BE2C (cell line): ENCODE data around the gene HPCAL1.

Experiments
- DNase-seq: peaks from one replicate; pipeline ENCODE4 v3.0.0-alpha.2; 2020
- H3K27me3 ChIP-seq: fragments of 250-450 bp; sonication (Bioruptor Pico); 2 replicates; pipeline ENCODE4 v1.5.1; 2020; ENCODE audit warnings: mild to moderate bottlenecking
- H3K36me3 ChIP-seq: fragments of 250-450 bp; sonication (Bioruptor Pico); 2 replicates; pipeline ENCODE4 v1.5.1; 2020; ENCODE audit warnings: mild to moderate bottlenecking
- H3K4me1 ChIP-seq: fragments of 250-450 bp; sonication (Bioruptor Pico); 2 replicates; pipeline ENCODE4 v1.5.1; 2020
- H3K4me3 ChIP-seq: 2 replicates; pipeline ENCODE4 v1.5.1; 2011; ENCODE audit warnings: low read depth, low read length
- H3K9me3 ChIP-seq: fragments of 250-450 bp; sonication (Bioruptor Pico); 2 replicates; pipeline ENCODE4 v1.5.1; 2020
- TF ChIP-seq, protein P1 (sequence below): IDR thresholded peaks from 2 replicates; pipeline ENCODE4 v1.5.1; 2012; ENCODE audit warnings: mild to moderate bottlenecking, low read depth, low read length

HPCAL1 gene

DNA sequence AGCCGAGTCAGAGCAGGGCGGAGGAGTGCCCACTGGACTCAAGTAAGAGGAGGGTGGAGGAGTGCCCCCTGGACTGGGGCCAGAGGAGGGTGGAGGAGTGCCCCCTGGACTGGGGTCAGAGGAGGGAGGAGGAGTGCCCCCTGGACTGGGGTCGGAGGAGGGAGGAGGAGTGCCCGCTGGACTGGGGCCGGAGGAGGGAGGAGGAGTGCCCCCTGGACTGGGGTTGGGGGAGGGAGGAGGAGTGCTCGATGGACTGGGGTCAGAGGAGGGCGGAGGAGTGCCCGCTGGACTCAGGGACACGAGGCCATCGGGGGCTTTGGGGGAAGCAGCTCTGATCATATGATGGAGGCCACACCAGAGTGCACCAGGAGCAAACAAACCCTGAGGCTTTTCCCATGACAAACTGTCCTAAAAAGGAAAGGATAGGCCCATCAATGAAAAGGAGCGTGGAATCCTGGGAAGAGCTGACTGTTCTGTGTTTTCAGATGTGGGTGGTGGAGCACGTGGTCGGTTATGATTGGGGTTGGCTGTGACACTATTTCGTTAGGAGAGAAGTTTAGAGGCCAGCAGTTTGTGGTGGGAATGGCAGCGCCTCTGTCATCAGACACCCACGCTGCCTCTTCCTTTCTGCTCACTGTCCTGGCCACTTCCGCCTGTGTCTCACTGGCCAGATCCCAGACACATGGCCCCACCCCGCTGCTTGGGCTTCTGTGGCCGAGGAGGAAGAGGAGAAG, 24.5 kb upstream of the HPCAL1 start:
- no peaks in the 10 kb centered on the region for H3K4me1 ChIP-seq
- H3K9me3 ChIP-seq = no peaks in the 10 kb centered on the region
- no peaks in the 10 kb centered on the region for H3K27me3 ChIP-seq
- no peak for DNase-seq
- H3K36me3 ChIP-seq = no peaks in the 10 kb centered on the region
- no peak overlapping the region for H3K4me3 ChIP-seq
- TF ChIP-seq, protein P1, sequence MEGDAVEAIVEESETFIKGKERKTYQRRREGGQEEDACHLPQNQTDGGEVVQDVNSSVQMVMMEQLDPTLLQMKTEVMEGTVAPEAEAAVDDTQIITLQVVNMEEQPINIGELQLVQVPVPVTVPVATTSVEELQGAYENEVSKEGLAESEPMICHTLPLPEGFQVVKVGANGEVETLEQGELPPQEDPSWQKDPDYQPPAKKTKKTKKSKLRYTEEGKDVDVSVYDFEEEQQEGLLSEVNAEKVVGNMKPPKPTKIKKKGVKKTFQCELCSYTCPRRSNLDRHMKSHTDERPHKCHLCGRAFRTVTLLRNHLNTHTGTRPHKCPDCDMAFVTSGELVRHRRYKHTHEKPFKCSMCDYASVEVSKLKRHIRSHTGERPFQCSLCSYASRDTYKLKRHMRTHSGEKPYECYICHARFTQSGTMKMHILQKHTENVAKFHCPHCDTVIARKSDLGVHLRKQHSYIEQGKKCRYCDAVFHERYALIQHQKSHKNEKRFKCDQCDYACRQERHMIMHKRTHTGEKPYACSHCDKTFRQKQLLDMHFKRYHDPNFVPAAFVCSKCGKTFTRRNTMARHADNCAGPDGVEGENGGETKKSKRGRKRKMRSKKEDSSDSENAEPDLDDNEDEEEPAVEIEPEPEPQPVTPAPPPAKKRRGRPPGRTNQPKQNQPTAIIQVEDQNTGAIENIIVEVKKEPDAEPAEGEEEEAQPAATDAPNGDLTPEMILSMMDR = no peak

DNA sequence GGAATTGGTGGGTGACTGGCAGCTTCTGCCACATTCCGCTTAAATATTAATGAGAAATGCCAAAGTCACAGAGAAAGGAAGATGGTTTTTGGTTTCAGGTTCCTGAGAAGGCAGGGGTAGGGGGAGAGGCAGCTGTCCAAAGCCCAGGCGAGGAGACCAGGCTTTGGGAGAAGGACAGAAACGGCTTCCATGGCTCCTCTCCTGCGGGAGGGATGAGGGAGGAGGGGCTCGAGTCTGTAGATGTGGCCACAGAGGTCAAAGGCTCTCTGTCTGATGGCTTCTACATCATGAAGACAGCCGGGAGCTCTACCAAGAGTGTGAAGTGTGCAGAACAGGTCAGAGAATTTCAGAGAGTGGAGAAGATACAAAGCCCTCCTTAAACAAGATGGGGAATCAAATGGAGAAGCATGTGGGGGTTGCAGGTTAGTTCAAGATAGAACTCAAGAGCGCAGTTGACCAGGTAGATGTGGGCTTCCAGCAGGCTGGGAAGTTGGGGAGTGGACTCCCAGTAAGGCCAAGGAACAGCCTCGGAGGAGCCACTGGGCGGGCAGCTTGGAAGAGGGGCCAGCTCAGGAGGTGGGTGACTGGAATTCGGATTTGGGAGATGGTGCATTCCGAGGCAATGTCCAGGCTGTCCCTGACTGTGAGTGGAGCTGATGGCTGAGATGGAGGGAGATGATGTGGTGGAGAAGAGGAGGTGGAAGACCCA, 23.8 kb upstream of the HPCAL1 start:
- no peak for DNase-seq
- TF ChIP-seq, protein P1 = no peak
- H3K9me3 ChIP-seq = no peaks in the 10 kb centered on the region
- H3K4me1 ChIP-seq = no peaks in the 10 kb centered on the region
- H3K27me3 ChIP-seq = no peaks in the 10 kb centered on the region
- no peaks in the 10 kb centered on the region for H3K36me3 ChIP-seq
- H3K4me3 ChIP-seq = no peak overlapping the region

DNA sequence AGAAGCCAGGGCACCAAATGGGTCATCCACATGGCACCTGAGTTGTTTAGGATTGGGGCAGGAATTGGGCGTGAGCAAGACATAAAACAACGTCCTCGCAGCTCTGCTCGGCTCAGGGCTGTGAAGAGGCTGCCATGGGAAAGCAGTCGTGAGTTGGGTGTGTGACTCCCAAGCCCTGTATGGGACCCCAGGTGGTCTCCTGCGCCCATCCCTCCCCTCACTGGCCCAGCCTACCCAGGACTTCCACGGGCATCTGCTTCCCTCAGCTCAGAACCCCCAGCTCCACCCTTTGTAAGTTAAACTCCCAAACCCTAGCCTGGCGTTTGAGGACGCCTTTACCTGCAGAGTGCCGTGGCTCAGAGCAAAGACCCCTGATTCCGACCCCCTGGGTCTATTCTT, 23.2 kb upstream of the HPCAL1 start:
- no peak overlapping the region for H3K4me3 ChIP-seq
- no peaks in the 10 kb centered on the region for H3K36me3 ChIP-seq
- H3K9me3 ChIP-seq = no peaks in the 10 kb centered on the region
- no peaks in the 10 kb centered on the region for H3K27me3 ChIP-seq
- TF ChIP-seq, protein P1 = no peak
- DNase-seq = no peak
- no peaks in the 10 kb centered on the region for H3K4me1 ChIP-seq

DNA sequence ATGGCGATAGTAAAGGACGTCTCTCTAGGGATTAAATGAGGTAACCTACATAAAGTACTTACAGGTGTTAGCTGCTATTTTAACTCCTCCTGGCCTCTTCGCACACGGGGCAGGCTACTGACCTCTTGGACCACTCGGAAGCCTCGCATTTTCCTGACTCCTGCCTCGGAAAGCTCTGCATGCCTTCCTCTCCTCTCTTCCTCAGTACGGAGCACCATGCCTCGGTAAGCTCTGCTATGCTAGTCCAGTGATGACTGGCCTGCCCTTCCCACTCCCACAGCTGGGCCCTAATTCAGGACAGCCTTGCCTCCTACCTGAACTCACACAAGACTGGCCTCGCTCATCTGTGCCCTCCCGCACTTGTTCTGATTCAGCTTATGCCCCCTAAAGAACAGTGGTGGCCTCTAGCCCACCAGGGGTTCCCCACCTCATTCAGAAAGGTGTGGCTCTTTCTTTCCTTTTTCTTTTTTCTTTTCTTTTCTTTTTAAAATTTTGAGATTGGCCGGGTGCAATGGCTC, 22.7 kb upstream of the HPCAL1 start:
- Histone ChIP-seq H3K9me3 (no peaks in the 10 kb centered on the region), H3K27me3 (no peaks in the 10 kb centered on the region), H3K4me3 (no peak overlapping the region), H3K4me1 (peaks cover 5% of the 10 kb centered on the region), H3K36me3 (no peaks in the 10 kb centered on the region)
- TF ChIP-seq, protein P1 = no peak
- DNase-seq = no peak

DNA sequence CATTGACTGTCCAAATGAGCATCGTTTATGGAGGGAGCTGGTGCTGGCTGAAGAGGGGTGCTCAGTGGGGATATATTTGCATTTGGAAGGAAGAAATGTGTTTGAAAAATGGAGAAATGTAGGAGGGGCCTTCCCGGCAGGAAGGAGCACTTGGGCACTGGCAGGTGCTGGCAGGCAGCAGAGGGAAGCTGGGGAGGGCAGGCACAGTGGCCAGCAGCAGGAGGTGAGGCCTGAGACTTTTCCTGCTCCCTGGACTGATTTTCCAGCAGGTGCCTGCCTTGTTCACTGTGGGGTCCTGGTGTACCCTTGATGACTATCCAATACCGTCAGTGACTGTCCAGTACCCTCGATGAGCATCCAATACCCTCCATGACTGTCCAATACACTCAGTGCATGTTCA, 20.8 kb upstream of the HPCAL1 start:
- no peaks in the 10 kb centered on the region for H3K27me3 ChIP-seq
- no peak overlapping the region for H3K4me3 ChIP-seq
- H3K9me3 ChIP-seq = no peaks in the 10 kb centered on the region
- no peaks in the 10 kb centered on the region for H3K36me3 ChIP-seq
- peaks cover 23% of the 10 kb centered on the region for H3K4me1 ChIP-seq
- no peak for DNase-seq
- TF ChIP-seq, protein P1 = no peak

DNA sequence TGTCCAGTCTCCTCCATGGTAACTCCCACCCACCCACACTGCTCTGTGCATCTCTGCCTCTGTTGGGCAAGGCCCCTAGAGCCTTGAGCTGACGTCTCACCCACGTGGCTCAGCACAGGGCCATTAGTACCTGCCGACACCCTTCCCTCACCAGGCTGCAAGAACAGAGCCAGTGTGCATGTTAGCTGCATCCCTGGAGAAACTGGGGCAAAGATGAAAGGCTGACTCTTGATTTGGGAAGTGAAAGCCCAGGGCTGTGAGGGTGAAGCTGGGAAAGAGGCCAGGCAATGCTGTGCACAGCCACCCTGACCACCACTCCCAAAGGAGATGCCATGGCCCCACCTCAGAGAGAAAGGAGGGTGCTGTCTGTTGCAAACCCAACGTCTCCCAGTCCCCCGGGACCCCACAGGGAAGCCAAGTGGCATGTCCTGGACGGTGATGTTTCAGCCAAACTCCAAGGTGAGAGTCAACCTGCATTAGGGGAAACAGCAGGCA, 20.0 kb upstream of the HPCAL1 start:
- no peaks in the 10 kb centered on the region for H3K9me3 ChIP-seq
- no peak for DNase-seq
- H3K27me3 ChIP-seq = no peaks in the 10 kb centered on the region
- H3K36me3 ChIP-seq = no peaks in the 10 kb centered on the region
- TF ChIP-seq, protein P1 = no peak
- no peak overlapping the region for H3K4me3 ChIP-seq
- H3K4me1 ChIP-seq = peaks cover 25% of the 10 kb centered on the region
